Suprapubic skin (tissue), 4 donors: ENCODE results near the gene TXN2.

Source experiments
- POLR2A ChIP-seq, 2 donors: fragments of 450-650 bp; IDR thresholded peaks; one replicate each; pipeline ENCODE4 v1.6.1; 2017; ENCODE audit warnings: antibody characterized with exemption in 2 of 2, mild to moderate bottlenecking in 2 of 2, moderate library complexity in 2 of 2
- POLR2AphosphoS5 ChIP-seq, 3 donors: sonication (generic); formaldehyde crosslinking; IDR thresholded peaks; one replicate each; pipeline ENCODE4 v1.6.1; 2017; ENCODE audit warnings: antibody characterized with exemption in 3 of 3
- TF ChIP-seq, protein P1 (sequence below), 2 donors: fragments of 200-600 bp in 1 of 2; fragments of 450-650 bp in 1 of 2; sonication (generic) in 1 of 2; IDR thresholded peaks; one replicate each; pipeline ENCODE4 v1.5.1; 2016 to 2019; ENCODE audit warnings: antibody characterized with exemption in 2 of 2, mild to moderate bottlenecking in 1 of 2, moderate library complexity in 1 of 2

DNA sequence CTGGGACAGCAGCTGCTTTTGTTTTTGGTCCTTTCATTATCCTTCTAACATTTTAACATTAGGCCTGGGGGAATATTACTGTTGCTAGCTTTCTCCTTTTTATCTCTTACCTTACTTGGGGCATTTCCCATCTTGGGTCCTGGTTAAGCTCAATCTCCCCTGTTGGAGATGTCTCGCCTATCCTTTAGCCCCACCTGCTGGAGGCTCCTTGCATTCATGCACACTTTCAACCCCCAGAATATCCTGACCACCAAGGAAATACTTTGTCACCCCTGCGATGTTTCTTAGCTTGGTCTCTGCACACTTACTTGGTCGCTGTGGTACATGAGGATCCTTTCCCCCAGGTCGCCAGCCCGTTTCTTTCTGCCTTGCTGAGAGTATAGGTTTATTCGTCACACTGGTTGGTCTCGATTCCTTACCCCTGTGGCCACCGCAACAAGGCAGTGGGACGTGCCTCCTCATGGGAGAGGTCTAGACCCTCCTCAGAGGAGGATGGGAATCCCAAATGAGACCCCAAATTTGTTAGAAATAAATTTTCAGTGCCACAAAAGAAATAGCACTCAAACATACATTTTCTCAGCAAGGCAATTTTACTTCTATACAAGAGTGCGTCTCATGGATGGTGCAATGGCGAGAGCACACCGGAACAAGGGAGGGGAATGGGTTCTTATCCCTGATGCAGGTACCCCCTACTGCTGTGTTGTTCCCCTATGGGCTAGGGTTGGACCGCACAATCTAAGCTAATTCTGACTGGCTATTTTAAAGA lies 5.4 kb upstream of the TXN2 start:
- TF ChIP-seq, protein P1, sequence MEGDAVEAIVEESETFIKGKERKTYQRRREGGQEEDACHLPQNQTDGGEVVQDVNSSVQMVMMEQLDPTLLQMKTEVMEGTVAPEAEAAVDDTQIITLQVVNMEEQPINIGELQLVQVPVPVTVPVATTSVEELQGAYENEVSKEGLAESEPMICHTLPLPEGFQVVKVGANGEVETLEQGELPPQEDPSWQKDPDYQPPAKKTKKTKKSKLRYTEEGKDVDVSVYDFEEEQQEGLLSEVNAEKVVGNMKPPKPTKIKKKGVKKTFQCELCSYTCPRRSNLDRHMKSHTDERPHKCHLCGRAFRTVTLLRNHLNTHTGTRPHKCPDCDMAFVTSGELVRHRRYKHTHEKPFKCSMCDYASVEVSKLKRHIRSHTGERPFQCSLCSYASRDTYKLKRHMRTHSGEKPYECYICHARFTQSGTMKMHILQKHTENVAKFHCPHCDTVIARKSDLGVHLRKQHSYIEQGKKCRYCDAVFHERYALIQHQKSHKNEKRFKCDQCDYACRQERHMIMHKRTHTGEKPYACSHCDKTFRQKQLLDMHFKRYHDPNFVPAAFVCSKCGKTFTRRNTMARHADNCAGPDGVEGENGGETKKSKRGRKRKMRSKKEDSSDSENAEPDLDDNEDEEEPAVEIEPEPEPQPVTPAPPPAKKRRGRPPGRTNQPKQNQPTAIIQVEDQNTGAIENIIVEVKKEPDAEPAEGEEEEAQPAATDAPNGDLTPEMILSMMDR (IDR thresholded peaks at IDR 0.05) = peak; percentile 25 to 40
- TF ChIP-seq POLR2A (IDR thresholded peaks at IDR 0.05) = no peak
- TF ChIP-seq POLR2AphosphoS5 (IDR thresholded peaks at IDR 0.05) = no peak
